Liver (tissue), 3 donors: Measurements from ENCODE around the gene ARHGAP21.

Experiments
- ATF3 ChIP-seq: IDR thresholded peaks from 2 replicates; pipeline ENCODE4 v1.6.1; 2016; ENCODE audit warnings: antibody characterized with exemption
- CTCF ChIP-seq: fragments of 150-350 bp; IDR thresholded peaks from 2 replicates; pipeline ENCODE4 v1.5.1; 2017; ENCODE audit warnings: improper control_type of control experiment, low read depth, low read length; ENCODE audit not compliant: missing input control
- HNF4G ChIP-seq: IDR thresholded peaks from 2 replicates; pipeline ENCODE4 v1.6.1; 2016; ENCODE audit warnings: antibody characterized with exemption
- JUND ChIP-seq, 2 donors: IDR thresholded peaks; 2 replicates each; pipeline ENCODE4 v1.6.1; 2016; ENCODE audit warnings: antibody characterized with exemption in 2 of 2
- MAX ChIP-seq: IDR thresholded peaks from 2 replicates; pipeline ENCODE4 v1.6.1; 2016; ENCODE audit warnings: antibody characterized with exemption
- NR2F2 ChIP-seq: IDR thresholded peaks from 2 replicates; pipeline ENCODE4 v1.6.1; 2016; ENCODE audit warnings: antibody characterized with exemption
- RAD21 ChIP-seq, 2 donors: IDR thresholded peaks; 2 replicates each; pipeline ENCODE4 v1.6.1; 2016; ENCODE audit warnings: antibody characterized with exemption in 2 of 2, mild to moderate bottlenecking in 2 of 2
- REST ChIP-seq: IDR thresholded peaks from 2 replicates; pipeline ENCODE4 v1.6.1; 2016; ENCODE audit warnings: antibody characterized with exemption, mild to moderate bottlenecking
- RXRA ChIP-seq, 2 donors: IDR thresholded peaks; 2 replicates each; pipeline ENCODE4 v1.6.1; 2017 to 2018; ENCODE audit warnings: antibody characterized with exemption in 2 of 2, mild to moderate bottlenecking in 1 of 2
- SP1 ChIP-seq: IDR thresholded peaks from 2 replicates; pipeline ENCODE4 v1.6.1; 2018; ENCODE audit warnings: antibody characterized with exemption, mild to moderate bottlenecking
- TAF1 ChIP-seq: conservative IDR thresholded peaks from 2 replicates; pipeline ENCODE4 v1.6.1; 2016; ENCODE audit warnings: antibody characterized with exemption, mild to moderate bottlenecking
- YY1 ChIP-seq: IDR thresholded peaks from 2 replicates; pipeline ENCODE4 v1.6.1; 2016; ENCODE audit warnings: antibody characterized with exemption, mild to moderate bottlenecking
- ZBTB33 ChIP-seq: IDR thresholded peaks from 2 replicates; pipeline ENCODE4 v1.6.1; 2016; ENCODE audit warnings: antibody characterized with exemption
- donor health status: healthy.
- donor health status: healthy.

- no peak for TF ChIP-seq CTCF
- no peak for TF ChIP-seq RAD21 (IDR thresholded peaks at IDR 0.05)
- TF ChIP-seq REST = no peak
- TF ChIP-seq SP1 = no peak
- TF ChIP-seq ATF3 = no peak
- TF ChIP-seq MAX = no peak
- no peak for TF ChIP-seq TAF1
- TF ChIP-seq YY1 = no peak
- TF ChIP-seq HNF4G = no peak
- TF ChIP-seq ZBTB33 = no peak
- TF ChIP-seq JUND (IDR thresholded peaks at IDR 0.05) = no peak
- TF ChIP-seq RXRA (IDR thresholded peaks at IDR 0.05) = no peak
- no peak for TF ChIP-seq NR2F2
Measured at GRCh38 chr10:24713086-24713485, 10.6 kb downstream of the ARHGAP21 start.
